AG04450 (cell line): ENCODE results near the gene DIPK1A. TPM values are rescaled to one million over a fixed set of nuclear protein-coding genes. Genes with fewer than 3 reads are reported as not detected.

Experiments
- CTCF ChIA-PET: fragments of 300-600, 350-600 bp; formaldehyde crosslinking; extraction: SDS; loops from one replicate; lab custom pipeline; 2022; ENCODE audit warnings: antibody characterized with exemption, inconsistent platforms; lab: Charles Lee
- POLR2A ChIA-PET: fragments of 350-600 bp; formaldehyde crosslinking; extraction: SDS; loops from one replicate; lab custom pipeline; 2021; ENCODE audit warnings: antibody characterized with exemption, inconsistent platforms; lab: Yijun Ruan, JAX
- DNase-seq: peaks from one replicate; pipeline ENCODE4 v3.0.0-alpha.2; 2011; ENCODE audit warnings: low read depth, low spot score
- H3K27ac ChIP-seq: one replicate; pipeline ENCODE4 v1.5.1; 2012; ENCODE audit warnings: low read depth, low read length, control low read depth
- H3K27me3 ChIP-seq: one replicate; pipeline ENCODE4 v1.6.0; 2012; ENCODE audit warnings: low read length; ENCODE audit not compliant: control insufficient read depth, insufficient read depth
- H3K4me3 ChIP-seq: 2 replicates; pipeline ENCODE4 v1.5.1; 2011; ENCODE audit warnings: mild to moderate bottlenecking, low read depth, low read length, control low read depth
- H3K9me3 ChIP-seq: 2 replicates; pipeline ENCODE4 v1.5.1; 2012; ENCODE audit warnings: low read length; ENCODE audit not compliant: control insufficient read depth, insufficient read depth
- CTCF ChIP-seq: IDR thresholded peaks from 2 replicates; pipeline ENCODE4 v1.5.1; 2011; ENCODE audit warnings: low read depth, low read length, control low read depth, inconsistent platforms
- polyA plus RNA-seq: library from polyadenylated mRNA; depleted of rRNA; stranded (reverse); fragments of >200 nt; gene quantifications from 2 replicates; pipeline ENCODE4 v1.2.3, GENCODE V29; 2011

Gene DIPK1A
- polyA plus RNA-seq, 1 experiment: 50.8 TPM

- no peak for DNase-seq
- peaks cover 19% of the 10 kb centered on the region for H3K27me3 ChIP-seq
- no peak for TF ChIP-seq CTCF
- no peaks in the 10 kb centered on the region for H3K9me3 ChIP-seq
- ChIA-PET CTCF (interaction anchor here (0.7 to 8.0 kb wide), 3 partner anchors 10 to 145 kb away, joined by 3 to 57 read pairs (median 43); no protein-coding TSS in a partner anchor), POLR2A (no interaction called here)
- no peak overlapping the region for H3K27ac ChIP-seq
- H3K4me3 ChIP-seq: no peak overlapping the region
Observed at GRCh38 chr1:93003981-93004380, 42.7 kb upstream of the DIPK1A start.

- POLR2A ChIA-PET: no interaction called here
- TF ChIP-seq CTCF: no peak
- H3K27ac ChIP-seq: no peak overlapping the region
- CTCF ChIA-PET: interaction anchor here (6.5 to 8.0 kb wide), 2 partner anchors 9 to 144 kb away, joined by 43 to 57 read pairs; no protein-coding TSS in a partner anchor
- no peaks in the 10 kb centered on the region for H3K9me3 ChIP-seq
- no peak overlapping the region for H3K4me3 ChIP-seq
- no peak for DNase-seq
- peaks cover 22% of the 10 kb centered on the region for H3K27me3 ChIP-seq
Observed at GRCh38 chr1:93002781-93003180, 41.5 kb upstream of the DIPK1A start.

GRCh38 chr1:93001893-93002292 lies 40.6 kb upstream of the DIPK1A start:
- ChIA-PET CTCF (interaction anchor here (1.2 to 6.5 kb wide), 2 partner anchors 139 to 143 kb away, joined by 3 to 43 read pairs; no protein-coding TSS in a partner anchor), POLR2A (no interaction called here)
- Histone ChIP-seq H3K4me3 (no peak overlapping the region), H3K9me3 (no peaks in the 10 kb centered on the region), H3K27ac (no peak overlapping the region), H3K27me3 (peaks cover 25% of the 10 kb centered on the region)
- DNase-seq: no peak
- no peak for TF ChIP-seq CTCF

GRCh38 chr1:93000751-93001175 lies 39.5 kb upstream of the DIPK1A start:
- Histone ChIP-seq H3K9me3 (no peaks in the 10 kb centered on the region), H3K27me3 (peaks cover 27% of the 10 kb centered on the region), H3K27ac (no peak overlapping the region), H3K4me3 (no peak overlapping the region)
- POLR2A ChIA-PET: no interaction called here
- CTCF ChIA-PET: interaction anchor here (0.6 to 6.5 kb wide), 4 partner anchors 138 to 253 kb away, joined by 3 to 43 read pairs (median 3); no protein-coding TSS in a partner anchor
- TF ChIP-seq CTCF: no peak
- no peak for DNase-seq

- Histone ChIP-seq H3K27me3 (peaks cover 27% of the 10 kb centered on the region), H3K4me3 (no peak overlapping the region), H3K9me3 (no peaks in the 10 kb centered on the region), H3K27ac (no peak overlapping the region)
- ChIA-PET POLR2A (no interaction called here), CTCF (interaction anchor here (0.6 to 6.5 kb wide), 3 partner anchors 139 to 252 kb away, joined by 3 to 43 read pairs (median 3); no protein-coding TSS in a partner anchor)
- no peak for TF ChIP-seq CTCF
- DNase-seq: no peak
Observed at GRCh38 chr1:93000291-93000690, 39.0 kb upstream of the DIPK1A start.
